ENCODE data around the gene TRMT44.

The TRMT44 gene

GRCh38 chr4:8437281-8437680, 3.3 kb upstream of the TRMT44 start:
- Histone ChIP-seq H3K4me3 (no peak overlapping the region), H3K36me3 (ENCODE audit: insufficient read depth, low read length) (no peaks in the 10 kb centered on the region), H3K9me3 (ENCODE audit: low read depth, low read length) (no peaks in the 10 kb centered on the region), H3K27ac (no peak overlapping the region), H3K9ac (ENCODE audit: insufficient read length) (no peak overlapping the region)
- no peak for DNase-seq (ENCODE audit: low read depth, low spot score)
- no peak for TF ChIP-seq EZH2 (IDR thresholded peaks at IDR 0.05)
- no peak for TF ChIP-seq POLR2AphosphoS5 (IDR thresholded peaks at IDR 0.05; ENCODE audit: borderline replicate concordance, low read depth, low read length)
- no peak for TF ChIP-seq FOXP2 (optimal IDR thresholded peaks at IDR 0.05; ENCODE audit: control extremely low read depth, extremely low read length, insufficient read depth)

GRCh38 chr4:8438743-8439142, 1.8 kb upstream of the TRMT44 start:
- no peak overlapping the region for H3K27ac ChIP-seq
- no peak overlapping the region for H3K4me3 ChIP-seq
- DNase-seq (ENCODE audit: low read depth, low spot score) = no peak
- no peaks in the 10 kb centered on the region for H3K9me3 ChIP-seq (ENCODE audit: low read depth, low read length)
- TF ChIP-seq POLR2AphosphoS5 (IDR thresholded peaks at IDR 0.05; ENCODE audit: borderline replicate concordance, low read depth, low read length) (no peak), EZH2 (IDR thresholded peaks at IDR 0.05) (no peak), FOXP2 (optimal IDR thresholded peaks at IDR 0.05; ENCODE audit: control extremely low read depth, extremely low read length, insufficient read depth) (no peak)
- H3K9ac ChIP-seq (ENCODE audit: insufficient read length) = no peak overlapping the region
- H3K36me3 ChIP-seq (ENCODE audit: insufficient read depth, low read length) = no peaks in the 10 kb centered on the region

GRCh38 chr4:8439168-8439567, 1.4 kb upstream of the TRMT44 start:
- no peaks in the 10 kb centered on the region for H3K36me3 ChIP-seq (ENCODE audit: insufficient read depth, low read length)
- no peak overlapping the region for H3K9ac ChIP-seq (ENCODE audit: insufficient read length)
- DNase-seq (ENCODE audit: low read depth, low spot score) = no peak
- H3K9me3 ChIP-seq (ENCODE audit: low read depth, low read length) = no peaks in the 10 kb centered on the region
- no peak overlapping the region for H3K27ac ChIP-seq
- H3K4me3 ChIP-seq = no peak overlapping the region
- TF ChIP-seq EZH2 (IDR thresholded peaks at IDR 0.05) (no peak), POLR2AphosphoS5 (IDR thresholded peaks at IDR 0.05; ENCODE audit: borderline replicate concordance, low read depth, low read length) (no peak), FOXP2 (optimal IDR thresholded peaks at IDR 0.05; ENCODE audit: control extremely low read depth, extremely low read length, insufficient read depth) (no peak)

GRCh38 chr4:8439914-8440491, 574 bp upstream of the TRMT44 start:
- Histone ChIP-seq H3K9ac (ENCODE audit: insufficient read length) (peak overlapping the region; percentile 78), H3K9me3 (ENCODE audit: low read depth, low read length) (no peaks in the 10 kb centered on the region), H3K27ac (peak overlapping the region; percentile 89), H3K36me3 (ENCODE audit: insufficient read depth, low read length) (no peaks in the 10 kb centered on the region), H3K4me3 (peak overlapping the region; percentile 81)
- DNase-seq (ENCODE audit: low read depth, low spot score) = peak; percentile 5
- TF ChIP-seq POLR2AphosphoS5 (IDR thresholded peaks at IDR 0.05; ENCODE audit: borderline replicate concordance, low read depth, low read length) (no peak), EZH2 (IDR thresholded peaks at IDR 0.05) (no peak), FOXP2 (optimal IDR thresholded peaks at IDR 0.05; ENCODE audit: control extremely low read depth, extremely low read length, insufficient read depth) (no peak)

GRCh38 chr4:8441499-8442091, 1.0 kb downstream of the TRMT44 start:
- Histone ChIP-seq H3K9me3 (ENCODE audit: low read depth, low read length) (no peaks in the 10 kb centered on the region), H3K9ac (ENCODE audit: insufficient read length) (peak overlapping the region; percentile 82), H3K36me3 (ENCODE audit: insufficient read depth, low read length) (no peaks in the 10 kb centered on the region), H3K4me3 (peak overlapping the region; percentile 81), H3K27ac (no peak overlapping the region)
- no peak for DNase-seq (ENCODE audit: low read depth, low spot score)
- TF ChIP-seq POLR2AphosphoS5 (IDR thresholded peaks at IDR 0.05; ENCODE audit: borderline replicate concordance, low read depth, low read length) = no peak
- TF ChIP-seq FOXP2 (optimal IDR thresholded peaks at IDR 0.05; ENCODE audit: control extremely low read depth, extremely low read length, insufficient read depth) = no peak
- no peak for TF ChIP-seq EZH2 (IDR thresholded peaks at IDR 0.05)

GRCh38 chr4:8442596-8443358, 2.2 kb downstream of the TRMT44 start:
- Histone ChIP-seq H3K9ac (ENCODE audit: insufficient read length) (no peak overlapping the region), H3K27ac (no peak overlapping the region), H3K9me3 (ENCODE audit: low read depth, low read length) (no peaks in the 10 kb centered on the region), H3K36me3 (ENCODE audit: insufficient read depth, low read length) (no peaks in the 10 kb centered on the region), H3K4me3 (no peak overlapping the region)
- no peak for DNase-seq (ENCODE audit: low read depth, low spot score)
- TF ChIP-seq POLR2AphosphoS5 (IDR thresholded peaks at IDR 0.05; ENCODE audit: borderline replicate concordance, low read depth, low read length) = no peak

GRCh38 chr4:8443801-8444200, 3.2 kb downstream of the TRMT44 start:
- Histone ChIP-seq H3K9me3 (ENCODE audit: low read depth, low read length) (no peaks in the 10 kb centered on the region), H3K27ac (no peak overlapping the region), H3K36me3 (ENCODE audit: insufficient read depth, low read length) (no peaks in the 10 kb centered on the region), H3K9ac (ENCODE audit: insufficient read length) (no peak overlapping the region), H3K4me3 (no peak overlapping the region)
- DNase-seq (ENCODE audit: low read depth, low spot score) = no peak
- TF ChIP-seq EZH2 (IDR thresholded peaks at IDR 0.05) (no peak), POLR2AphosphoS5 (IDR thresholded peaks at IDR 0.05; ENCODE audit: borderline replicate concordance, low read depth, low read length) (no peak), FOXP2 (optimal IDR thresholded peaks at IDR 0.05; ENCODE audit: control extremely low read depth, extremely low read length, insufficient read depth) (no peak)

- TF ChIP-seq POLR2AphosphoS5 (IDR thresholded peaks at IDR 0.05; ENCODE audit: borderline replicate concordance, low read depth, low read length) (no peak), EZH2 (IDR thresholded peaks at IDR 0.05) (no peak), FOXP2 (optimal IDR thresholded peaks at IDR 0.05; ENCODE audit: control extremely low read depth, extremely low read length, insufficient read depth) (no peak)
- Histone ChIP-seq H3K36me3 (ENCODE audit: insufficient read depth, low read length) (no peaks in the 10 kb centered on the region), H3K27ac (no peak overlapping the region), H3K9me3 (ENCODE audit: low read depth, low read length) (no peaks in the 10 kb centered on the region), H3K4me3 (no peak overlapping the region), H3K9ac (ENCODE audit: insufficient read length) (no peak overlapping the region)
- DNase-seq (ENCODE audit: low read depth, low spot score) = no peak
Observed at GRCh38 chr4:8446122-8446521, 5.5 kb downstream of the TRMT44 start.
